ENCODE measurements around the gene NHEJ1. TPM values are rescaled to one million over a fixed set of nuclear protein-coding genes. Genes with fewer than 3 reads are reported as not detected.
"Not testable (repeated sequence)": the region's sequence is repeated elsewhere in the genome, so short reads cannot be mapped to it uniquely, and the experiment has no call there.

NHEJ1 gene
- total RNA-seq, 2 experiments from 2014 or later: 20.7 to 23.8 TPM

GRCh38 chr2:219204425-219205164 lies 44.0 kb upstream of the NHEJ1 start:
- DNase-seq (no peak), ATAC-seq (no peak)
- Mint-ChIP-seq H3K36me3 (ENCODE audit: low read depth) (peaks cover 18% of the 10 kb centered on the region), H3K4me3 (no peak overlapping the region), H3K4me1 (peaks cover 35% of the 10 kb centered on the region), H3K27ac (no peak overlapping the region), H3K27me3 (no peaks in the 10 kb centered on the region), H3K9me3 (ENCODE audit: low read depth) (peaks cover 6% of the 10 kb centered on the region)
- ChIA-PET POLR2A (interaction anchor here (1.2 kb wide), 1 partner anchor 25 kb away, joined by 3 read pairs; the partner anchor contains the start of genes ANKZF1 and ATG9A), CTCF (interaction anchor here (0.6 kb wide), 1 partner anchor 236 kb away, joined by 4 read pairs; no protein-coding TSS in a partner anchor)
- intact Hi-C loops (cut with DNase I, micrococcal nuclease): loop anchor here in 1 of 2 experiments (5.0 kb wide), 1 partner anchor 338 kb away; the partner anchor contains the start of genes CHPF and TMEM198

GRCh38 chr2:219201331-219201730 lies 40.7 kb upstream of the NHEJ1 start:
- DNase-seq; POLR2A ChIA-PET; H3K4me3 Mint-ChIP-seq; H3K9me3 Mint-ChIP-seq (ENCODE audit: low read depth); intact Hi-C loops (cut with DNase I, micrococcal nuclease); H3K36me3 Mint-ChIP-seq (ENCODE audit: low read depth); H3K27me3 Mint-ChIP-seq; ATAC-seq: not testable (repeated sequence)
- H3K4me1 Mint-ChIP-seq: peaks cover 11% of the 10 kb centered on the region
- H3K27ac Mint-ChIP-seq: peak overlapping the region; percentile 89
- CTCF ChIA-PET: interaction anchor here (0.8 kb wide), 1 partner anchor 15 kb away, joined by 4 read pairs; no protein-coding TSS in a partner anchor

- intact Hi-C loops (cut with DNase I, micrococcal nuclease); ATAC-seq; H3K27me3 Mint-ChIP-seq; H3K4me1 Mint-ChIP-seq; H3K36me3 Mint-ChIP-seq (ENCODE audit: low read depth); H3K9me3 Mint-ChIP-seq (ENCODE audit: low read depth): not testable (repeated sequence)
- ChIA-PET CTCF (interaction anchor here (0.6 to 5.0 kb wide), 7 partner anchors 11 to 171 kb away, joined by 3 to 19 read pairs (median 4); partner anchors contain the start of gene SLC23A3), POLR2A (interaction anchor here (0.7 kb wide), 1 partner anchor 49 kb away, joined by 3 read pairs; no protein-coding TSS in a partner anchor)
- Mint-ChIP-seq H3K4me3 (peak overlapping the region; percentile 68), H3K27ac (peak overlapping the region; percentile 89)
- DNase-seq: peak; percentile 48
Observed at GRCh38 chr2:219200502-219201326, 40.1 kb upstream of the NHEJ1 start.

GRCh38 chr2:219199470-219200211 lies 39.0 kb upstream of the NHEJ1 start:
- no peak for ATAC-seq

GRCh38 chr2:219198974-219199373 lies 38.4 kb upstream of the NHEJ1 start:
- Mint-ChIP-seq H3K27me3 (no peaks in the 10 kb centered on the region), H3K9me3 (ENCODE audit: low read depth) (peaks cover 3% of the 10 kb centered on the region), H3K4me1 (peaks cover 8% of the 10 kb centered on the region), H3K4me3 (no peak overlapping the region), H3K27ac (no peak overlapping the region), H3K36me3 (ENCODE audit: low read depth) (no peaks in the 10 kb centered on the region)
- no peak for ATAC-seq
- CTCF ChIA-PET: interaction anchor here (0.6 to 5.0 kb wide), 4 partner anchors 29 to 193 kb away, joined by 3 to 19 read pairs (median 8); partner anchors contain the start of gene SLC23A3
- POLR2A ChIA-PET: interaction anchor here (1.3 kb wide), 1 partner anchor 96 kb away, joined by 4 read pairs; no protein-coding TSS in a partner anchor
- intact Hi-C loops (cut with DNase I, micrococcal nuclease): no loop called here
- no peak for DNase-seq

More at GRCh38 chr2:219199470-219200211, 39.0 kb upstream of the NHEJ1 start:
- Mint-ChIP-seq H3K4me3 (no peak overlapping the region), H3K36me3 (ENCODE audit: low read depth) (no peaks in the 10 kb centered on the region), H3K4me1 (peaks cover 8% of the 10 kb centered on the region), H3K9me3 (ENCODE audit: low read depth) (peaks cover 6% of the 10 kb centered on the region), H3K27me3 (no peaks in the 10 kb centered on the region), H3K27ac (no peak overlapping the region)
- POLR2A ChIA-PET: interaction anchor here (0.7 to 1.3 kb wide), 2 partner anchors 50 to 95 kb away, joined by 3 to 4 read pairs; no protein-coding TSS in a partner anchor
- intact Hi-C loops (cut with DNase I, micrococcal nuclease): no loop called here
- no peak for DNase-seq
- CTCF ChIA-PET: interaction anchor here (0.6 to 5.0 kb wide), 6 partner anchors 15 to 192 kb away, joined by 3 to 19 read pairs (median 4); partner anchors contain the start of gene SLC23A3

- H3K36me3 Mint-ChIP-seq (ENCODE audit: low read depth): no peaks in the 10 kb centered on the region
- intact Hi-C loops (cut with DNase I, micrococcal nuclease): no loop called here
- H3K4me1 Mint-ChIP-seq: peaks cover 8% of the 10 kb centered on the region
- H3K9me3 Mint-ChIP-seq (ENCODE audit: low read depth): peaks cover 3% of the 10 kb centered on the region
- POLR2A ChIA-PET: no interaction called here
- CTCF ChIA-PET: interaction anchor here (1.4 to 5.0 kb wide), 2 partner anchors 15 to 27 kb away, joined by 5 to 19 read pairs; partner anchors contain the start of gene SLC23A3
- no peak for ATAC-seq
- no peak overlapping the region for H3K4me3 Mint-ChIP-seq
- no peaks in the 10 kb centered on the region for H3K27me3 Mint-ChIP-seq
- H3K27ac Mint-ChIP-seq: no peak overlapping the region
- DNase-seq: no peak
Observed at GRCh38 chr2:219197388-219197787, 36.8 kb upstream of the NHEJ1 start.

- Mint-ChIP-seq H3K4me1 (peaks cover 30% of the 10 kb centered on the region), H3K27me3 (no peaks in the 10 kb centered on the region), H3K27ac (peak overlapping the region; percentile 76), H3K36me3 (ENCODE audit: low read depth) (peaks cover 22% of the 10 kb centered on the region), H3K4me3 (no peak overlapping the region), H3K9me3 (ENCODE audit: low read depth) (no peaks in the 10 kb centered on the region)
- intact Hi-C loops (cut with DNase I, micrococcal nuclease): no loop called here
- ATAC-seq (peak; percentile 97), DNase-seq (peak; percentile 67)
- ChIA-PET CTCF (no interaction called here), POLR2A (no interaction called here)
Observed at GRCh38 chr2:219186754-219187456, 26.3 kb upstream of the NHEJ1 start.

- DNase-seq: no peak
Observed at GRCh38 chr2:219184121-219184520, 23.5 kb upstream of the NHEJ1 start.

GRCh38 chr2:219183151-219183772 lies 22.6 kb upstream of the NHEJ1 start:
- ATAC-seq (no peak), DNase-seq (no peak)
- intact Hi-C loops (cut with DNase I, micrococcal nuclease): no loop called here
- ChIA-PET CTCF (interaction anchor here (1.1 to 2.2 kb wide), 4 partner anchors 14 to 62 kb away, joined by 3 to 5 read pairs (median 4); partner anchors contain the start of genes GLB1L and STK16), POLR2A (no interaction called here)
- Mint-ChIP-seq H3K36me3 (ENCODE audit: low read depth) (peaks cover 43% of the 10 kb centered on the region), H3K4me3 (no peak overlapping the region), H3K27ac (peak overlapping the region; percentile 53), H3K27me3 (no peaks in the 10 kb centered on the region), H3K9me3 (ENCODE audit: low read depth) (no peaks in the 10 kb centered on the region), H3K4me1 (peaks cover 58% of the 10 kb centered on the region)

More at GRCh38 chr2:219184121-219184520, 23.5 kb upstream of the NHEJ1 start:
- Mint-ChIP-seq H3K27ac (peak overlapping the region; percentile 8), H3K36me3 (ENCODE audit: low read depth) (peaks cover 43% of the 10 kb centered on the region), H3K4me1 (peaks cover 54% of the 10 kb centered on the region), H3K4me3 (no peak overlapping the region), H3K27me3 (no peaks in the 10 kb centered on the region), H3K9me3 (ENCODE audit: low read depth) (no peaks in the 10 kb centered on the region)
- no peak for ATAC-seq
- CTCF ChIA-PET: interaction anchor here (0.8 to 1.1 kb wide), 2 partner anchors 24 to 61 kb away, joined by 3 read pairs; partner anchors contain the start of genes GLB1L and STK16
- intact Hi-C loops (cut with DNase I, micrococcal nuclease): no loop called here
- POLR2A ChIA-PET: no interaction called here

Data from activated CD4-positive, alpha-beta T cell treated with anti-CD3 and anti-CD28 coated beads for 36 hours (primary cell).